Measurements from ENCODE around the gene RNF145.

The RNF145 gene

GRCh38 chr5:159216454-159216853 lies 7.1 kb upstream of the RNF145 start:
- Histone ChIP-seq H3K4me1 (ENCODE audit: control insufficient read depth, low read depth, low read length) (no peaks in the 10 kb centered on the region), H2AK5ac (ENCODE audit: low read length) (no peak overlapping the region)
- WGBS (ENCODE audit: extremely low coverage, insufficient coverage, low lambda C conversion rate): no CpG with 5 or more reads among the region's 2 CpGs

GRCh38 chr5:159215886-159216285 lies 6.5 kb upstream of the RNF145 start:
- no peaks in the 10 kb centered on the region for H3K4me1 ChIP-seq (ENCODE audit: control insufficient read depth, low read depth, low read length)
- no peak overlapping the region for H2BK120ac ChIP-seq (ENCODE audit: low read depth, low read length)
- no peak overlapping the region for H3K4me3 ChIP-seq (ENCODE audit: low read length)
- no peak overlapping the region for H3K9ac ChIP-seq (ENCODE audit: low read length)
- no peaks in the 10 kb centered on the region for H3K79me1 ChIP-seq (ENCODE audit: low read length)
- no CpG with 5 or more reads among the region's 3 CpGs for WGBS (ENCODE audit: extremely low coverage, insufficient coverage, low lambda C conversion rate)
- H3K18ac ChIP-seq (ENCODE audit: low read length): no peak overlapping the region
- no peak overlapping the region for H3K56ac ChIP-seq (ENCODE audit: low read length)
- no peaks in the 10 kb centered on the region for H3K27me3 ChIP-seq (ENCODE audit: insufficient read depth, low read length, poor library complexity)
- H4K8ac ChIP-seq (ENCODE audit: low read depth, low read length): no peak overlapping the region
- no peak overlapping the region for H2BK5ac ChIP-seq (ENCODE audit: low read length)
- H3K23ac ChIP-seq (ENCODE audit: low read length): no peak overlapping the region
- no peak overlapping the region for H3K4ac ChIP-seq (ENCODE audit: low read depth, low read length)
- H2AK5ac ChIP-seq (ENCODE audit: low read length): no peak overlapping the region
- DNase-seq: no peak
- H3K36me3 ChIP-seq (ENCODE audit: control insufficient read depth, insufficient read depth, low read length): no peaks in the 10 kb centered on the region
- no peak overlapping the region for H3K4me2 ChIP-seq (ENCODE audit: low read length)
- H4K5ac ChIP-seq (ENCODE audit: low read length): no peak overlapping the region
- H3K79me2 ChIP-seq (ENCODE audit: control insufficient read depth, insufficient read depth, low read length): no peaks in the 10 kb centered on the region
- no peak overlapping the region for H3K27ac ChIP-seq (ENCODE audit: low read depth, low read length)
- H2BK15ac ChIP-seq (replicated peaks; ENCODE audit: low read depth): no peak overlapping the region

More at GRCh38 chr5:159216454-159216853, 7.1 kb upstream of the RNF145 start:
- Histone ChIP-seq H3K9ac (ENCODE audit: low read length) (no peak overlapping the region), H3K36me3 (ENCODE audit: control insufficient read depth, insufficient read depth, low read length) (no peaks in the 10 kb centered on the region), H3K4ac (ENCODE audit: low read depth, low read length) (no peak overlapping the region), H3K18ac (ENCODE audit: low read length) (no peak overlapping the region), H3K56ac (ENCODE audit: low read length) (no peak overlapping the region), H2BK120ac (ENCODE audit: low read depth, low read length) (no peak overlapping the region), H4K5ac (ENCODE audit: low read length) (no peak overlapping the region), H3K4me2 (ENCODE audit: low read length) (no peak overlapping the region), H3K79me2 (ENCODE audit: control insufficient read depth, insufficient read depth, low read length) (no peaks in the 10 kb centered on the region), H3K79me1 (ENCODE audit: low read length) (no peaks in the 10 kb centered on the region), H4K8ac (ENCODE audit: low read depth, low read length) (no peak overlapping the region), H3K27me3 (ENCODE audit: insufficient read depth, low read length, poor library complexity) (no peaks in the 10 kb centered on the region), H2BK5ac (ENCODE audit: low read length) (no peak overlapping the region), H3K4me3 (ENCODE audit: low read length) (no peak overlapping the region), H3K27ac (ENCODE audit: low read depth, low read length) (no peak overlapping the region), H2BK15ac (replicated peaks; ENCODE audit: low read depth) (no peak overlapping the region), H3K23ac (ENCODE audit: low read length) (no peak overlapping the region)
- no peak for DNase-seq

- Histone ChIP-seq H2AK5ac (ENCODE audit: low read length) (no peak overlapping the region), H3K27me3 (ENCODE audit: insufficient read depth, low read length, poor library complexity) (no peaks in the 10 kb centered on the region), H3K36me3 (ENCODE audit: control insufficient read depth, insufficient read depth, low read length) (no peaks in the 10 kb centered on the region), H3K4ac (ENCODE audit: low read depth, low read length) (no peak overlapping the region), H3K79me1 (ENCODE audit: low read length) (no peaks in the 10 kb centered on the region), H2BK5ac (ENCODE audit: low read length) (no peak overlapping the region), H3K9ac (ENCODE audit: low read length) (no peak overlapping the region), H3K18ac (ENCODE audit: low read length) (no peak overlapping the region), H4K8ac (ENCODE audit: low read depth, low read length) (no peak overlapping the region), H2BK120ac (ENCODE audit: low read depth, low read length) (no peak overlapping the region), H3K4me3 (ENCODE audit: low read length) (no peak overlapping the region), H4K5ac (ENCODE audit: low read length) (no peak overlapping the region), H3K23ac (ENCODE audit: low read length) (no peak overlapping the region), H3K56ac (ENCODE audit: low read length) (no peak overlapping the region), H3K4me2 (ENCODE audit: low read length) (no peak overlapping the region), H3K79me2 (ENCODE audit: control insufficient read depth, insufficient read depth, low read length) (no peaks in the 10 kb centered on the region), H2BK15ac (replicated peaks; ENCODE audit: low read depth) (no peak overlapping the region), H3K4me1 (ENCODE audit: control insufficient read depth, low read depth, low read length) (peaks cover 10% of the 10 kb centered on the region), H3K27ac (ENCODE audit: low read depth, low read length) (no peak overlapping the region)
- no peak for DNase-seq
- WGBS (ENCODE audit: extremely low coverage, insufficient coverage, low lambda C conversion rate): no CpG with 5 or more reads among the region's 2 CpGs
Measured at GRCh38 chr5:159214486-159215271, 5.3 kb upstream of the RNF145 start.

DNA sequence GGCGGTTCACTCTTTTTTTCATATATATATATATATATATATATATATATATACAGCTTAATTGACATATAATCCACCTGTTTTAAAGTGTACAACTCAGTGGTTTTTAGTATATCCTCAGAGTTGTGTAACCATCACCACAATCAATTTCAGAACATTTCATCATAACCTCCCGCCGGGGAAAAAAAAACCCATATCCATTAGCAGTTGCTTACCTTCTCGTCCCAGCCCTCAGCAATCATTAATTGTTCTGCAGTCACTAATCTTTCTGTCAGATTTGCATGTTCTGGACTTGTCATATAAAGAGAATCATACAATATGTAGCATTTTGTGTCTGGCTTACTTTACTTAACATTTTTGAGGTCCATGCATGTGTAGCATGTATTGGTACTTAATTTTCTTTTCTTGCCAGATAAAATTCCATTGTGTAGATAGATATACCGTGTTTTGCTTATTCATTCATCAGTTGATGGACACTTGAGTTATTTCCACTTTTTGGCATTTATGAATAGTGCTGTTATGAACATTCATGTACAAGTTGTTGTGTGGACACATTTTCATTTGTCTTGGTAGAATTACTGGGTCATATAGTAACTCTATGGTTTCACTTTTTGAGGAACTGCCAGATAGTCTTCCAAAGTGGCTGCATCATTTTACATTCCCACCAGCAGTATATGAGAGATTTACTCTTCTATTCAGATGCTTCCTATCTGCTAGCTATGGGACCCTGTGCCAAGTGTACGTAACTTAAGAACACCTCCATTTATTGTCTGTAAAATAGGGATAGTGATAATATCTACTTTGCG lies 3.5 kb upstream of the RNF145 start:
- Histone ChIP-seq H3K36me3 (ENCODE audit: control insufficient read depth, insufficient read depth, low read length) (no peaks in the 10 kb centered on the region), H3K23ac (ENCODE audit: low read length) (no peak overlapping the region), H2BK5ac (ENCODE audit: low read length) (no peak overlapping the region), H2BK120ac (ENCODE audit: low read depth, low read length) (no peak overlapping the region), H4K8ac (ENCODE audit: low read depth, low read length) (no peak overlapping the region), H3K9ac (ENCODE audit: low read length) (no peak overlapping the region), H3K4me3 (ENCODE audit: low read length) (no peak overlapping the region), H3K18ac (ENCODE audit: low read length) (no peak overlapping the region), H3K4ac (ENCODE audit: low read depth, low read length) (no peak overlapping the region), H2BK15ac (replicated peaks; ENCODE audit: low read depth) (no peak overlapping the region), H3K79me2 (ENCODE audit: control insufficient read depth, insufficient read depth, low read length) (peaks cover 5% of the 10 kb centered on the region), H3K4me1 (ENCODE audit: control insufficient read depth, low read depth, low read length) (peaks cover 10% of the 10 kb centered on the region), H3K27me3 (ENCODE audit: insufficient read depth, low read length, poor library complexity) (no peaks in the 10 kb centered on the region), H4K5ac (ENCODE audit: low read length) (no peak overlapping the region), H3K56ac (ENCODE audit: low read length) (no peak overlapping the region), H3K4me2 (ENCODE audit: low read length) (no peak overlapping the region), H3K27ac (ENCODE audit: low read depth, low read length) (no peak overlapping the region), H2AK5ac (ENCODE audit: low read length) (no peak overlapping the region), H3K79me1 (ENCODE audit: low read length) (no peaks in the 10 kb centered on the region)
- no CpG with 5 or more reads among the region's 7 CpGs for WGBS (ENCODE audit: extremely low coverage, insufficient coverage, low lambda C conversion rate)
- DNase-seq: no peak

GRCh38 chr5:159211729-159212174 lies 2.4 kb upstream of the RNF145 start:
- H4K5ac ChIP-seq (ENCODE audit: low read length): no peak overlapping the region
- no peak overlapping the region for H3K9ac ChIP-seq (ENCODE audit: low read length)
- no peak overlapping the region for H3K4me2 ChIP-seq (ENCODE audit: low read length)
- H3K79me1 ChIP-seq (ENCODE audit: low read length): no peaks in the 10 kb centered on the region
- WGBS (ENCODE audit: extremely low coverage, insufficient coverage, low lambda C conversion rate): no CpG with 5 or more reads among the region's 4 CpGs
- no peak overlapping the region for H2BK5ac ChIP-seq (ENCODE audit: low read length)
- peaks cover 13% of the 10 kb centered on the region for H3K79me2 ChIP-seq (ENCODE audit: control insufficient read depth, insufficient read depth, low read length)
- no peak overlapping the region for H3K27ac ChIP-seq (ENCODE audit: low read depth, low read length)
- no peak overlapping the region for H3K23ac ChIP-seq (ENCODE audit: low read length)
- H3K27me3 ChIP-seq (ENCODE audit: insufficient read depth, low read length, poor library complexity): no peaks in the 10 kb centered on the region
- H2AK5ac ChIP-seq (ENCODE audit: low read length): no peak overlapping the region
- no peak overlapping the region for H3K56ac ChIP-seq (ENCODE audit: low read length)
- no peak overlapping the region for H2BK120ac ChIP-seq (ENCODE audit: low read depth, low read length)
- peaks cover 10% of the 10 kb centered on the region for H3K4me1 ChIP-seq (ENCODE audit: control insufficient read depth, low read depth, low read length)
- no peak overlapping the region for H3K4me3 ChIP-seq (ENCODE audit: low read length)
- H3K18ac ChIP-seq (ENCODE audit: low read length): no peak overlapping the region
- H2BK15ac ChIP-seq (replicated peaks; ENCODE audit: low read depth): no peak overlapping the region
- no peak overlapping the region for H3K4ac ChIP-seq (ENCODE audit: low read depth, low read length)
- H3K36me3 ChIP-seq (ENCODE audit: control insufficient read depth, insufficient read depth, low read length): no peaks in the 10 kb centered on the region
- DNase-seq: no peak
- H4K8ac ChIP-seq (ENCODE audit: low read depth, low read length): no peak overlapping the region

Data from mesendoderm (in vitro differentiated cells).